ENCODE data around the gene STH. TPM values are rescaled to one million over a fixed set of nuclear protein-coding genes. Genes with fewer than 3 reads are reported as not detected.
A peak's percentile ranks its signal among the peaks of the same experiment; 100 is the strongest.
"Not testable (repeated sequence)": the region's sequence is repeated elsewhere in the genome, so short reads cannot be mapped to it uniquely, and the experiment has no call there.

Gene STH
- total RNA-seq, 3 donors from 2014 or later, result not detected

DNA sequence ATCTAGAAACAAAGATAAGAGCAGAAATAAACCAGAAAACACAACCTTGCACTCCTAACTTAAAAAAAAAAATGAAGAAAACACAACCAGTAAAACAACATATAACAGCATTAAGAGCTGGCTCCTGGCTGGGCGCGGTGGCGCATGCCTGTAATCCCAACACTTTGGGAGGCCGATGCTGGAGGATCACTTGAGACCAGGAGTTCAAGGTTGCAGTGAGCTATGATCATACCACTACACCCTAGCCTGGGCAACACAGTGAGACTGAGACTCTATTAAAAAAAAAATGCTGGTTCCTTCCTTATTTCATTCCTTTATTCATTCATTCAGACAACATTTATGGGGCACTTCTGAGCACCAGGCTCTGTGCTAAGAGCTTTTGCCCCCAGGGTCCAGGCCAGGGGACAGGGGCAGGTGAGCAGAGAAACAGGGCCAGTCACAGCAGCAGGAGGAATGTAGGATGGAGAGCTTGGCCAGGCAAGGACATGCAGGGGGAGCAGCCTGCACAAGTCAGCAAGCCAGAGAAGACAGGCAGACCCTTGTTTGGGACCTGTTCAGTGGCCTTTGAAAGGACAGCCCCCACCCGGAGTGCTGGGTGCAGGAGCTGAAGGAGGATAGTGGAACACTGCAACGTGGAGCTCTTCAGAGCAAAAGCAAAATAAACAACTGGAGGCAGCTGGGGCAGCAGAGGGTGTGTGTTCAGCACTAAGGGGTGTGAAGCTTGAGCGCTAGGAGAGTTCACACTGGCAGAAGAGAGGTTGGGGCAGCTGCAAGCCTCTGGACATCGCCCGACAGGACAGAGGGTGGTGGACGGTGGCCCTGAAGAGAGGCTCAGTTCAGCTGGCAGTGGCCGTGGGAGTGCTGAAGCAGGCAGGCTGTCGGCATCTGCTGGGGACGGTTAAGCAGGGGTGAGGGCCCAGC, 2.6 kb downstream of the STH start:
- no peak for DNase-seq
- Histone ChIP-seq H3K4me3 (no peak overlapping the region), H3K4me1 (ENCODE audit: low read depth) (peaks cover 10% of the 10 kb centered on the region), H3K36me3 (ENCODE audit: low read depth) (no peaks in the 10 kb centered on the region), H3K9me3 (no peaks in the 10 kb centered on the region)
- intact Hi-C loops (cut with DNase I, micrococcal nuclease), result loop anchor here in 1 of 2 donors (10.0 kb wide), 1 partner anchor 213 kb away; no protein-coding TSS in a partner anchor
- TF ChIP-seq, protein P1, sequence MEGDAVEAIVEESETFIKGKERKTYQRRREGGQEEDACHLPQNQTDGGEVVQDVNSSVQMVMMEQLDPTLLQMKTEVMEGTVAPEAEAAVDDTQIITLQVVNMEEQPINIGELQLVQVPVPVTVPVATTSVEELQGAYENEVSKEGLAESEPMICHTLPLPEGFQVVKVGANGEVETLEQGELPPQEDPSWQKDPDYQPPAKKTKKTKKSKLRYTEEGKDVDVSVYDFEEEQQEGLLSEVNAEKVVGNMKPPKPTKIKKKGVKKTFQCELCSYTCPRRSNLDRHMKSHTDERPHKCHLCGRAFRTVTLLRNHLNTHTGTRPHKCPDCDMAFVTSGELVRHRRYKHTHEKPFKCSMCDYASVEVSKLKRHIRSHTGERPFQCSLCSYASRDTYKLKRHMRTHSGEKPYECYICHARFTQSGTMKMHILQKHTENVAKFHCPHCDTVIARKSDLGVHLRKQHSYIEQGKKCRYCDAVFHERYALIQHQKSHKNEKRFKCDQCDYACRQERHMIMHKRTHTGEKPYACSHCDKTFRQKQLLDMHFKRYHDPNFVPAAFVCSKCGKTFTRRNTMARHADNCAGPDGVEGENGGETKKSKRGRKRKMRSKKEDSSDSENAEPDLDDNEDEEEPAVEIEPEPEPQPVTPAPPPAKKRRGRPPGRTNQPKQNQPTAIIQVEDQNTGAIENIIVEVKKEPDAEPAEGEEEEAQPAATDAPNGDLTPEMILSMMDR (IDR thresholded peaks at IDR 0.05), result no peak
- ATAC-seq, result no peak

DNA sequence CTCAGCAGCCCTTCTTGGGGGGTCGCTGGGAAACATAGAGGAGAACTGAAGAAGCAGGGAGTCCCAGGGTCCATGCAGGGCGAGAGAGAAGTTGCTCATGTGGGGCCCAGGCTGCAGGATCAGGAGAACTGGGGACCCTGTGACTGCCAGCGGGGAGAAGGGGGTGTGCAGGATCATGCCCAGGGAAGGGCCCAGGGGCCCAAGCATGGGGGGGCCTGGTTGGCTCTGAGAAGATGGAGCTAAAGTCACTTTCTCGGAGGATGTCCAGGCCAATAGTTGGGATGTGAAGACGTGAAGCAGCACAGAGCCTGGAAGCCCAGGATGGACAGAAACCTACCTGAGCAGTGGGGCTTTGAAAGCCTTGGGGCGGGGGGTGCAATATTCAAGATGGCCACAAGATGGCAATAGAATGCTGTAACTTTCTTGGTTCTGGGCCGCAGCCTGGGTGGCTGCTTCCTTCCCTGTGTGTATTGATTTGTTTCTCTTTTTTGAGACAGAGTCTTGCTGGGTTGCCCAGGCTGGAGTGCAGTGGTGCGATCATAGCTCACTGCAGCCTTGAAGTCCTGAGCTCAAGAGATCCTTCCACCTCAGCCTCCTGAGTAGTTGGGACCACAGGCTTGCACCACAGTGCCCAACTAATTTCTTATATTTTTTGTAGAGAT, 3.4 kb downstream of the STH start:
- DNase-seq (peak in 2 of 3 donors; percentile 63 to 89), ATAC-seq (peak; percentile 94)
- no peaks in the 10 kb centered on the region for H3K9me3 ChIP-seq
- H3K36me3 ChIP-seq (ENCODE audit: low read depth), result no peaks in the 10 kb centered on the region
- intact Hi-C loops (cut with DNase I, micrococcal nuclease), result loop anchor here in 1 of 2 donors (10.0 kb wide), 1 partner anchor 212 kb away; no protein-coding TSS in a partner anchor
- peaks cover 10% of the 10 kb centered on the region for H3K4me1 ChIP-seq (ENCODE audit: low read depth)
- no peak overlapping the region for H3K4me3 ChIP-seq
- TF ChIP-seq, protein P1 (IDR thresholded peaks at IDR 0.05), result peak; percentile 93

DNA sequence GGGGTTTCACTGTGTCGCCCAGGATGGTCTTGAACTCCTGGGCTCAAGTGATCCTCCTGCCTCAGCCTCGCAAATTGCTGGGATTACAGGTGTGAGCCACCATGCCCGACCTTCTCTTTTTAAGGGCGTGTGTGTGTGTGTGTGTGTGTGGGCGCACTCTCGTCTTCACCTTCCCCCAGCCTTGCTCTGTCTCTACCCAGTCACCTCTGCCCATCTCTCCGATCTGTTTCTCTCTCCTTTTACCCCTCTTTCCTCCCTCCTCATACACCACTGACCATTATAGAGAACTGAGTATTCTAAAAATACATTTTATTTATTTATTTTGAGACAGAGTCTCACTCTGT, 3.9 kb downstream of the STH start:
- no peaks in the 10 kb centered on the region for H3K9me3 ChIP-seq
- intact Hi-C loops (cut with DNase I, micrococcal nuclease), result loop anchor here in 1 of 2 donors (10.0 kb wide), 1 partner anchor 212 kb away; no protein-coding TSS in a partner anchor
- peaks cover 10% of the 10 kb centered on the region for H3K4me1 ChIP-seq (ENCODE audit: low read depth)
- TF ChIP-seq, protein P1 (IDR thresholded peaks at IDR 0.05), result no peak
- DNase-seq, result no peak
- no peak overlapping the region for H3K4me3 ChIP-seq
- no peak for ATAC-seq
- H3K36me3 ChIP-seq (ENCODE audit: low read depth), result no peaks in the 10 kb centered on the region

DNA sequence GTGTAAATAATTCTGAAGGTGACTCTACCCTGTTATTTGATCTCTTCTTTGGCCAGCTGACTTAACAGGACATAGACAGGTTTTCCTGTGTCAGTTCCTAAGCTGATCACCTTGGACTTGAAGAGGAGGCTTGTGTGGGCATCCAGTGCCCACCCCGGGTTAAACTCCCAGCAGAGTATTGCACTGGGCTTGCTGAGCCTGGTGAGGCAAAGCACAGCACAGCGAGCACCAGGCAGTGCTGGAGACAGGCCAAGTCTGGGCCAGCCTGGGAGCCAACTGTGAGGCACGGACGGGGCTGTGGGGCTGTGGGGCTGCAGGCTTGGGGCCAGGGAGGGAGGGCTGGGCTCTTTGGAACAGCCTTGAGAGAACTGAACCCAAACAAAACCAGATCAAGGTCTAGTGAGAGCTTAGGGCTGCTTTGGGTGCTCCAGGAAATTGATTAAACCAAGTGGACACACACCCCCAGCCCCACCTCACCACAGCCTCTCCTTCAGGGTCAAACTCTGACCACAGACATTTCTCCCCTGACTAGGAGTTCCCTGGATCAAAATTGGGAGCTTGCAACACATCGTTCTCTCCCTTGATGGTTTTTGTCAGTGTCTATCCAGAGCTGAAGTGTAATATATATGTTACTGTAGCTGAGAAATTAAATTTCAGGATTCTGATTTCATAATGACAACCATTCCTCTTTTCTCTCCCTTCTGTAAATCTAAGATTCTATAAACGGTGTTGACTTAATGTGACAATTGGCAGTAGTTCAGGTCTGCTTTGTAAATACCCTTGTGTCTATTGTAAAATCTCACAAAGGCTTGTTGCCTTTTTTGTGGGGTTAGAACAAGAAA, 5.1 kb downstream of the STH start:
- peak; percentile 69 to 80 (median 78) for DNase-seq
- peak; percentile 76 for ATAC-seq
- intact Hi-C loops (cut with DNase I, micrococcal nuclease), result loop anchor here in 1 of 2 donors (10.0 kb wide), 1 partner anchor 211 kb away; no protein-coding TSS in a partner anchor
- Histone ChIP-seq H3K4me3 (no peak overlapping the region), H3K9me3 (no peaks in the 10 kb centered on the region), H3K36me3 (ENCODE audit: low read depth) (no peaks in the 10 kb centered on the region), H3K4me1 (ENCODE audit: low read depth) (peaks cover 10% of the 10 kb centered on the region)
- TF ChIP-seq, protein P1 (IDR thresholded peaks at IDR 0.05), result no peak

DNA sequence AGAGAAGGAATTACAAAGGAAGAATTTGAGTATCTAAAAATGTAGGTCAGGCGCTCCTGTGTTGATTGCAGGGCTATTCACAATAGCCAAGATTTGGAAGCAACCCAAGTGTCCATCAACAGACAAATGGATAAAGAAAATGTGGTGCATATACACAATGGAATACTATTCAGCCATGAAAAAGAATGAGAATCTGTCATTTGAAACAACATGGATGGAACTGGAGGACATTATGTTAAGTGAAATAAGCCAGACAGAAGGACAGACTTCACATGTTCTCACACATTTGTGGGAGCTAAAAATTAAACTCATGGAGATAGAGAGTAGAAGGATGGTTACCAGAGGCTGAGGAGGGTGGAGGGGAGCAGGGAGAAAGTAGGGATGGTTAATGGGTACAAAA, 7.0 kb downstream of the STH start:
- not testable (repeated sequence) for H3K9me3 ChIP-seq; H3K36me3 ChIP-seq (ENCODE audit: low read depth); H3K4me1 ChIP-seq (ENCODE audit: low read depth); H3K4me3 ChIP-seq; DNase-seq; ATAC-seq
- intact Hi-C loops (cut with DNase I, micrococcal nuclease), result loop anchor here in 1 of 2 donors (10.0 kb wide), 1 partner anchor 209 kb away; no protein-coding TSS in a partner anchor

Data from mucosa of descending colon (tissue), 3 donors.